Measurements from ENCODE around the gene APOBEC3F.
"Not testable (repeated sequence)": the region's sequence is repeated elsewhere in the genome, so short reads cannot be mapped to it uniquely, and the experiment has no call there.

APOBEC3F gene

GRCh38 chr22:39027717-39028116, 12.9 kb upstream of the APOBEC3F start:
- no peak for DNase-seq

GRCh38 chr22:39028281-39028680, 12.4 kb upstream of the APOBEC3F start:
- DNase-seq, result no peak

- DNase-seq, result no peak
Measured at GRCh38 chr22:39029227-39029626, 11.4 kb upstream of the APOBEC3F start.

- no peak for DNase-seq
Measured at GRCh38 chr22:39030705-39031104, 10.0 kb upstream of the APOBEC3F start.

GRCh38 chr22:39031434-39032295, 9.0 kb upstream of the APOBEC3F start:
- not testable (repeated sequence) for DNase-seq

GRCh38 chr22:39037071-39037470, 3.6 kb upstream of the APOBEC3F start:
- not testable (repeated sequence) for DNase-seq

- DNase-seq, result no peak
Measured at GRCh38 chr22:39039306-39040126, 1.1 kb upstream of the APOBEC3F start.

- not testable (repeated sequence) for DNase-seq
Measured at GRCh38 chr22:39040155-39040537, 518 bp upstream of the APOBEC3F start.

- no peak for DNase-seq
Measured at GRCh38 chr22:39041908-39042307, 1.2 kb downstream of the APOBEC3F start.

GRCh38 chr22:39043063-39043462, 2.4 kb downstream of the APOBEC3F start:
- DNase-seq, result not testable (repeated sequence)

- DNase-seq, result not testable (repeated sequence)
Measured at GRCh38 chr22:39045136-39045535, 4.5 kb downstream of the APOBEC3F start.

- not testable (repeated sequence) for DNase-seq
Measured at GRCh38 chr22:39049486-39049885, 8.8 kb downstream of the APOBEC3F start.

- not testable (repeated sequence) for DNase-seq
Measured at GRCh38 chr22:39051844-39052495, 11.3 kb downstream of the APOBEC3F start.

GRCh38 chr22:39055658-39056057, 15.0 kb downstream of the APOBEC3F start:
- DNase-seq, result no peak

- not testable (repeated sequence) for DNase-seq
Measured at GRCh38 chr22:39061290-39061689, 20.6 kb downstream of the APOBEC3F start.

GRCh38 chr22:39061951-39062350, 21.3 kb downstream of the APOBEC3F start:
- DNase-seq, result not testable (repeated sequence)

GRCh38 chr22:39063904-39064303, 23.2 kb downstream of the APOBEC3F start:
- DNase-seq, result not testable (repeated sequence)

- DNase-seq, result not testable (repeated sequence)
Measured at GRCh38 chr22:39066442-39067276, 26.0 kb downstream of the APOBEC3F start.

- no peak for DNase-seq
Measured at GRCh38 chr22:39068033-39068785, 27.5 kb downstream of the APOBEC3F start.

GRCh38 chr22:39070186-39070585, 29.5 kb downstream of the APOBEC3F start:
- no peak for DNase-seq

- not testable (repeated sequence) for DNase-seq
Measured at GRCh38 chr22:39072581-39072981, 31.9 kb downstream of the APOBEC3F start.

Measured in hippocampal formation (tissue), 2 donors.